Measurements from ENCODE around the gene TRABD2B. TPM values are rescaled to one million over a fixed set of nuclear protein-coding genes. Genes with fewer than 3 reads are reported as not detected.

The TRABD2B gene
- polyA plus RNA-seq, 1 of the 3 experiments (the other 2 are of a cell fraction) = 0.03 TPM

- 88% methylated on average over 17 of the region's 34 CpGs for WGBS (ENCODE audit: low lambda C conversion rate)
- TF ChIP-seq USF2 (IDR thresholded peaks at IDR 0.05; ENCODE audit: borderline replicate concordance, low read depth, low read length) (no peak), RXRA (IDR thresholded peaks at IDR 0.05; ENCODE audit: borderline replicate concordance, low read depth) (no peak), GABPA (IDR thresholded peaks at IDR 0.05; ENCODE audit: low read depth) (no peak), IRF3 (IDR thresholded peaks at IDR 0.05; ENCODE audit: low read depth, low read length) (no peak), EZH2phosphoT487 (IDR thresholded peaks at IDR 0.05; ENCODE audit: borderline replicate concordance, low read depth) (no peak), SMC3 (IDR thresholded peaks at IDR 0.05; ENCODE audit: low read depth, low read length) (no peak), MAX (IDR thresholded peaks at IDR 0.05; ENCODE audit: low read depth) (no peak), CHD2 (IDR thresholded peaks at IDR 0.05; ENCODE audit: low read length, partially characterized antibody) (no peak), YY1 (IDR thresholded peaks at IDR 0.05; ENCODE audit: low read depth) (no peak), FOXM1 (IDR thresholded peaks at IDR 0.05; ENCODE audit: low read depth) (no peak), MEF2A (IDR thresholded peaks at IDR 0.05; ENCODE audit: borderline replicate concordance, low read depth) (no peak), TEAD4 (IDR thresholded peaks at IDR 0.05; ENCODE audit: borderline replicate concordance, insufficient read depth) (no peak), FOXJ3 (CRISPR knock-in tag; IDR thresholded peaks at IDR 0.05) (no peak), JUND (IDR thresholded peaks at IDR 0.05) (no peak), MXI1 (IDR thresholded peaks at IDR 0.05; ENCODE audit: low read depth, low read length) (no peak), REST (IDR thresholded peaks at IDR 0.05; ENCODE audit: low read depth, low read length) (no peak)
- no peak overlapping the region for H2AFZ ChIP-seq (ENCODE audit: low read depth)
These were observed 3.1 kb downstream of the TRABD2B start for GRCh38 chr1:47993881-47994625.

More at GRCh38 chr1:47993881-47994625, 3.1 kb downstream of the TRABD2B start:
- H3K4me3 ChIP-seq (ENCODE audit: low read depth in 2 of 2, low read length in 1 of 2) = no peak overlapping the region
- ChIA-PET CTCF (interaction anchor here (1.0 to 1.4 kb wide), 2 partner anchors 21 to 67 kb away, joined by 3 to 4 read pairs; no protein-coding TSS in a partner anchor), POLR2A (no interaction called here)
- no peaks in the 10 kb centered on the region for H3K9me2 ChIP-seq
- H3K4me2 ChIP-seq = no peak overlapping the region
- H3K9ac ChIP-seq = no peak overlapping the region
- H4K20me1 ChIP-seq (ENCODE audit: insufficient read depth) = no peaks in the 10 kb centered on the region
- H3K27ac ChIP-seq (ENCODE audit: low read depth in 2 of 2, low read length in 1 of 2) = no peak overlapping the region
- DNase-seq = no peak
- H3K4me1 ChIP-seq (ENCODE audit: control insufficient read depth in 1 of 2, insufficient read depth in 2 of 2, low read depth in 1 of 2, low read length in 1 of 2) = peaks cover 0 to 9% of the 10 kb centered on the region in 2 experiments; a peak in 2 of 4 replicates
- H3K9me3 ChIP-seq = no peaks in the 10 kb centered on the region
- H3F3A ChIP-seq (replicated peaks; ENCODE audit: insufficient read depth) = no peaks in the 10 kb centered on the region
- no peaks in the 10 kb centered on the region for H3K36me3 ChIP-seq (replicated peaks in 1 of 2; ENCODE audit: control insufficient read depth in 1 of 2, insufficient read depth in 2 of 2, low read length in 1 of 2)
- peaks cover 4% of the 10 kb centered on the region; the same call in 1 of the 2 replicates for H3K27me3 ChIP-seq (ENCODE audit: insufficient read depth)
- no peaks in the 10 kb centered on the region for H3K79me2 ChIP-seq (ENCODE audit: insufficient read depth)

Data from SK-N-SH (cell line).